SK-N-MC (cell line): ENCODE measurements around the gene SMOC1.

Experiments
- DNase-seq: peaks from one replicate; pipeline ENCODE4 v3.0.0-alpha.2; 2011; ENCODE audit warnings: low read depth, low spot score
- H3K27ac ChIP-seq: fragments of 200-600 bp; sonication (generic); 2 replicates; pipeline ENCODE4 v1.5.1; 2016; ENCODE audit warnings: mixed run types
- H3K36me3 ChIP-seq: fragments of 200-600 bp; sonication (generic); 2 replicates; pipeline ENCODE4 v1.6.1; 2017; ENCODE audit warnings: antibody characterized with exemption, low read length, mixed read lengths; ENCODE audit not compliant: insufficient read depth
- H3K4me3 ChIP-seq: fragments of 200-600 bp; sonication (generic); 2 replicates; pipeline ENCODE4 v1.5.1; 2016
- H3K9ac ChIP-seq: fragments of 200-600 bp; sonication (generic); 2 replicates; pipeline ENCODE4 v1.8.0; 2017; ENCODE audit warnings: mixed run types, mixed read lengths; ENCODE audit not compliant: insufficient read length
- H3K9me3 ChIP-seq: fragments of 200-600 bp; sonication (generic); 2 replicates; pipeline ENCODE4 v1.6.1; 2017; ENCODE audit warnings: low read depth, mild to moderate bottlenecking, antibody characterized with exemption, low read length, moderate library complexity, mixed read lengths
- EZH2 ChIP-seq: fragments of 200-600 bp; sonication (generic); IDR thresholded peaks from one replicate; pipeline ENCODE4 v1.6.1; 2017; ENCODE audit warnings: antibody characterized with exemption
- FOXP2 ChIP-seq: optimal IDR thresholded peaks from 2 replicates; pipeline ENCODE3; 2011; ENCODE audit warnings: mild to moderate bottlenecking, moderate library complexity; ENCODE audit not compliant: insufficient read depth; ENCODE audit errors: extremely low read length, control extremely low read depth
- POLR2AphosphoS5 ChIP-seq: IDR thresholded peaks from 2 replicates; pipeline ENCODE4 v1.6.1; 2012; ENCODE audit warnings: mild to moderate bottlenecking, low read depth, low read length, borderline replicate concordance

SMOC1 gene

GRCh38 chr14:69916396-69916795 is 37.2 kb downstream of the SMOC1 start:
- no peak for DNase-seq
- Histone ChIP-seq H3K9me3 (no peaks in the 10 kb centered on the region), H3K4me3 (no peak overlapping the region), H3K9ac (no peak overlapping the region), H3K27ac (no peak overlapping the region), H3K36me3 (no peaks in the 10 kb centered on the region)
- TF ChIP-seq POLR2AphosphoS5 (no peak), FOXP2 (no peak), EZH2 (no peak)

GRCh38 chr14:69917287-69917686 is 38.1 kb downstream of the SMOC1 start:
- Histone ChIP-seq H3K9ac (no peak overlapping the region), H3K27ac (no peak overlapping the region), H3K36me3 (no peaks in the 10 kb centered on the region), H3K4me3 (no peak overlapping the region), H3K9me3 (no peaks in the 10 kb centered on the region)
- DNase-seq = no peak
- no peak for TF ChIP-seq FOXP2
- TF ChIP-seq POLR2AphosphoS5 = no peak
- no peak for TF ChIP-seq EZH2

GRCh38 chr14:69919815-69920214 is 40.6 kb downstream of the SMOC1 start:
- no peaks in the 10 kb centered on the region for H3K36me3 ChIP-seq
- H3K4me3 ChIP-seq = no peak overlapping the region
- no peaks in the 10 kb centered on the region for H3K9me3 ChIP-seq
- no peak overlapping the region for H3K9ac ChIP-seq
- no peak for TF ChIP-seq FOXP2
- TF ChIP-seq POLR2AphosphoS5 = no peak
- TF ChIP-seq EZH2 = no peak
- no peak overlapping the region for H3K27ac ChIP-seq
- DNase-seq = no peak

GRCh38 chr14:69921052-69921451 is 41.8 kb downstream of the SMOC1 start:
- TF ChIP-seq EZH2 (no peak), POLR2AphosphoS5 (no peak), FOXP2 (no peak)
- no peak for DNase-seq

GRCh38 chr14:69922198-69922597 is 43.0 kb downstream of the SMOC1 start:
- no peak overlapping the region for H3K9ac ChIP-seq
- no peak overlapping the region for H3K4me3 ChIP-seq
- no peaks in the 10 kb centered on the region for H3K36me3 ChIP-seq
- no peaks in the 10 kb centered on the region for H3K9me3 ChIP-seq
- DNase-seq = no peak
- TF ChIP-seq POLR2AphosphoS5 = no peak
- TF ChIP-seq FOXP2 = no peak
- no peak for TF ChIP-seq EZH2
- no peak overlapping the region for H3K27ac ChIP-seq

More at GRCh38 chr14:69921052-69921451, 41.8 kb downstream of the SMOC1 start:
- Histone ChIP-seq H3K36me3 (no peaks in the 10 kb centered on the region), H3K4me3 (no peak overlapping the region), H3K27ac (no peak overlapping the region), H3K9me3 (no peaks in the 10 kb centered on the region), H3K9ac (no peak overlapping the region)

- Histone ChIP-seq H3K4me3 (no peak overlapping the region), H3K9ac (no peak overlapping the region), H3K36me3 (no peaks in the 10 kb centered on the region), H3K9me3 (no peaks in the 10 kb centered on the region), H3K27ac (no peak overlapping the region)
- no peak for DNase-seq
- TF ChIP-seq EZH2 = no peak
- no peak for TF ChIP-seq POLR2AphosphoS5
- TF ChIP-seq FOXP2 = no peak
Observed at GRCh38 chr14:69924201-69924600, 45.0 kb downstream of the SMOC1 start.

GRCh38 chr14:69928111-69928523 is 48.9 kb downstream of the SMOC1 start:
- Histone ChIP-seq H3K36me3 (no peaks in the 10 kb centered on the region), H3K9me3 (no peaks in the 10 kb centered on the region), H3K9ac (no peak overlapping the region), H3K4me3 (no peak overlapping the region), H3K27ac (no peak overlapping the region)
- no peak for DNase-seq
- no peak for TF ChIP-seq POLR2AphosphoS5
- no peak for TF ChIP-seq EZH2
- no peak for TF ChIP-seq FOXP2

- Histone ChIP-seq H3K9me3 (no peaks in the 10 kb centered on the region), H3K27ac (no peak overlapping the region), H3K9ac (no peak overlapping the region), H3K4me3 (no peak overlapping the region), H3K36me3 (no peaks in the 10 kb centered on the region)
- DNase-seq = no peak
- TF ChIP-seq POLR2AphosphoS5 (no peak), FOXP2 (no peak), EZH2 (no peak)
Observed at GRCh38 chr14:69930780-69931379, 51.7 kb downstream of the SMOC1 start.

- no peak for DNase-seq
- H3K4me3 ChIP-seq = no peak overlapping the region
- H3K27ac ChIP-seq = no peak overlapping the region
- no peaks in the 10 kb centered on the region for H3K36me3 ChIP-seq
- no peaks in the 10 kb centered on the region for H3K9me3 ChIP-seq
- H3K9ac ChIP-seq = no peak overlapping the region
- TF ChIP-seq FOXP2 (no peak), EZH2 (no peak), POLR2AphosphoS5 (no peak)
Observed at GRCh38 chr14:69931960-69932359, 52.7 kb downstream of the SMOC1 start.
